Measurements from ENCODE around the gene DENND2C.
A peak's percentile ranks its signal among the peaks of the same experiment; 100 is the strongest.

Gene DENND2C

DNA sequence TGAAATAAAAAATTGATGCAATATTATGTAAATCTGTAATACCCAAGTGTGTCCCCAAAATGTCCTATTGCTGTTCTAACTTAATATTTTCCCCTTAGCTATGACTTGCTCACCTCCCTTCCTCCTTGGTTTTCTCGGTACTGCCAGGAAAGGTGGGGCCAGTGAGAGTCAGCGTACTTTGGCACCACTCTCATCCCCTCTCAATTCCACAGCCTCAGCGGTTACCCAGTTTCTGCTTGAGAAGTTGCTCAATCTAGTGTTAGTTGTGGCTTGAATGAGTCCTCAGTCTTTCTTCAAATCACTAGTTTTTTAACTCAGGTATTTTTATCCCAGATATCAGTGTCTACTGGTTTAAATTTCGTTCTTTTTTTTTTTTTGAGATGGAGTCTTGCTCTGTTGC lies 120.7 kb downstream of the DENND2C start:
- H3K4me3 ChIP-seq (ENCODE audit: low read length): no peak overlapping the region
- TF ChIP-seq, protein P1, sequence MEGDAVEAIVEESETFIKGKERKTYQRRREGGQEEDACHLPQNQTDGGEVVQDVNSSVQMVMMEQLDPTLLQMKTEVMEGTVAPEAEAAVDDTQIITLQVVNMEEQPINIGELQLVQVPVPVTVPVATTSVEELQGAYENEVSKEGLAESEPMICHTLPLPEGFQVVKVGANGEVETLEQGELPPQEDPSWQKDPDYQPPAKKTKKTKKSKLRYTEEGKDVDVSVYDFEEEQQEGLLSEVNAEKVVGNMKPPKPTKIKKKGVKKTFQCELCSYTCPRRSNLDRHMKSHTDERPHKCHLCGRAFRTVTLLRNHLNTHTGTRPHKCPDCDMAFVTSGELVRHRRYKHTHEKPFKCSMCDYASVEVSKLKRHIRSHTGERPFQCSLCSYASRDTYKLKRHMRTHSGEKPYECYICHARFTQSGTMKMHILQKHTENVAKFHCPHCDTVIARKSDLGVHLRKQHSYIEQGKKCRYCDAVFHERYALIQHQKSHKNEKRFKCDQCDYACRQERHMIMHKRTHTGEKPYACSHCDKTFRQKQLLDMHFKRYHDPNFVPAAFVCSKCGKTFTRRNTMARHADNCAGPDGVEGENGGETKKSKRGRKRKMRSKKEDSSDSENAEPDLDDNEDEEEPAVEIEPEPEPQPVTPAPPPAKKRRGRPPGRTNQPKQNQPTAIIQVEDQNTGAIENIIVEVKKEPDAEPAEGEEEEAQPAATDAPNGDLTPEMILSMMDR (conservative IDR thresholded peaks at IDR 0.05; ENCODE audit: low read length): no peak
- DNase-seq (ENCODE audit: low read depth): peak; percentile 1

DNA sequence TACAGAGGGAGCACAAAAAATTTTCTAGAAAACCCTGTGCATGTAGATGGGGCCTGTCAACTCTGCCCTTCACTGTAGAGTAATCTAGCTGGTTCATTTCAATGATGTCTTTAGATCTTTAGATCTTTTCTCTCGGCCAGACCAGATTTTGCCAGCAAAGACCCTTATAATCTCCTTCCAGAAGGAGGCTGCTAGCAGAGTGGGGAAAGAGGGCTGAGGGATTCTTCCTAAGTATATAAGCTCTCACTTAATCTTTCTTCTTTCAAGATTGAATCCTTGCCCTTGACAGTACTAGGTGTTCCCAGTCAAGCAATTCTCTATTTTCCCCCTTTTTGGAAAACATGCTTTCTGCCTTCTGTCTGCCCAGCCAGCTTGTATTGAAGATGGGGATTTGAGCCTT lies 122.8 kb downstream of the DENND2C start:
- no peak for DNase-seq (ENCODE audit: low read depth)
- no peak overlapping the region for H3K4me3 ChIP-seq (ENCODE audit: low read length)
- TF ChIP-seq, protein P1 (conservative IDR thresholded peaks at IDR 0.05; ENCODE audit: low read length): no peak

DNA sequence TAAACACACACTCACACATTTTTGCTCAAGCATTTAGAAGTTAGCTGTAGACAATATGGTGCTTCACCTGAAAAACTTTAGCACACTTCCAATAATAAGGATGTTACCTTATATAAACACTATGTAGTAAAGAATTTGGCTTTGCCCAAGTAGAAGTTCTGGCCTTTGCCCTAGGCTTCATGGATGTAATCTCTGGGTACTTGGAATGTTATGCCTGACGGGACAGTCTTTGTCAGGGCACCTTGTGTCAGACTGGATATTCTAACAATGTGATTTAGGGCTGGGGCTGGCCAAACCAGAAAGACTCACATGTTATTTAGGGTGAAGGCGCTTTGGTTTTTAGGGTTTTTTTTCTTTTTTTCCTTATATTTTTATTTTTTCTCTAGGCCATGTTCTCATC lies 124.1 kb downstream of the DENND2C start:
- no peak for DNase-seq (ENCODE audit: low read depth)
- TF ChIP-seq, protein P1 (conservative IDR thresholded peaks at IDR 0.05; ENCODE audit: low read length): no peak
- no peak overlapping the region for H3K4me3 ChIP-seq (ENCODE audit: low read length)

DNA sequence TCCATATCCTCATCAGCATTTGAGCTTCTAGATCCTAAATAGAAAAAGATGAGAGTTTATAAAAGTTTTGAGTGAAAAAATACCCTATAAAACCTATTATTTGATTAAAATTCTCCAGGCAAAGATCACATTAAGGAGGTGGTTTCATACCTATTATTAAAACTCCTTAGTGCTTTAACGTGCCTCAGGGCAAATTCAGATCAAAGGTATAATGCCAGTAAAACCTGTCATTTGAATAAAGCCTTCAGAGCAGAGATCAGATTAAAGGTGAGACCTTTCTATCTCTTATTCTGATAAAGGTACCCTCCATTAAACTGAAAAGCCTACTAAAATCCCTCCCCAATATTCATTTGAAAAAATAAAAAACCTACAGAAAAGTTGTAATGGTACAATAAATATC lies 124.5 kb downstream of the DENND2C start:
- TF ChIP-seq, protein P1 (conservative IDR thresholded peaks at IDR 0.05; ENCODE audit: low read length): no peak
- no peak for DNase-seq (ENCODE audit: low read depth)
- H3K4me3 ChIP-seq (ENCODE audit: low read length): no peak overlapping the region

DNA sequence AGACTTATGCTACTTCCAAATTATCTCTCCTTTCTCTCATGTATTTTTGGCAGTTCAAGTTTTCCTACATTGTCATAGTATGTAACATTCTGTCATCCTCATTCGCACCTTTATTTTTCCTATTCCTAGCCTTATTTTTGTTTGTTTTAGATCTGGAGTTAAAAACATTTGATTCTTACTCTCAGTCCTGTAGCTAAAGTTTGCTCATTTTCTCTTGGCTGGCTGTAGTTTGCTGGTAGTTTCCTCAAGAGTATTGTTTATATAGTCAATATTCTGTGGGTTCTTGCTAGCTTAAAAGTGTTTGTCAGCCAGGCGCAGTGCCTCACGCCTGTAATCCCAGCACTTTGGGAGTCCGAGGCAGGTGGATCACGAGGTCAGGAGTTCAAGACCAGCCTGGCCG lies 129.0 kb downstream of the DENND2C start:
- no peak overlapping the region for H3K4me3 ChIP-seq (ENCODE audit: low read length)
- DNase-seq (ENCODE audit: low read depth): no peak
- TF ChIP-seq, protein P1 (conservative IDR thresholded peaks at IDR 0.05; ENCODE audit: low read length): no peak

DNA sequence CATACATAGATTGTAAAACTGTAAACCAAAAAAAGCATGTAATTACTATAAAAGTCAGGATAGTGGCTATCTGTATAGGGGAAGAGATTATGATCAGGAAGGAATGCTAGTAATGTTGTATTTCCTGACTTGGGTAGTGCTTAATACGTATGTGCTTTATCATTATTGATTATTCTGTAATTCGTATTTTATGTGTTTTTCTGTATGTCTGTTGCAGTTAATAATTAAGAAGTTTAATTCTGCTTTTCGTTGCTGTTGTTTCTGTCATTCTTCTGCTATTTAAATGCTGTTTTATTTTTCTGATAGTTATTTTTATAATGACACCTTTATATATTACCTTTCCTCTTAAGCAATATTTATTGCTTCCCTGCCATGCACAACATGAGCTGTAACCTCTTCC lies 129.6 kb downstream of the DENND2C start:
- no peak for DNase-seq (ENCODE audit: low read depth)
- H3K4me3 ChIP-seq (ENCODE audit: low read length): no peak overlapping the region
- TF ChIP-seq, protein P1 (conservative IDR thresholded peaks at IDR 0.05; ENCODE audit: low read length): no peak

DNA sequence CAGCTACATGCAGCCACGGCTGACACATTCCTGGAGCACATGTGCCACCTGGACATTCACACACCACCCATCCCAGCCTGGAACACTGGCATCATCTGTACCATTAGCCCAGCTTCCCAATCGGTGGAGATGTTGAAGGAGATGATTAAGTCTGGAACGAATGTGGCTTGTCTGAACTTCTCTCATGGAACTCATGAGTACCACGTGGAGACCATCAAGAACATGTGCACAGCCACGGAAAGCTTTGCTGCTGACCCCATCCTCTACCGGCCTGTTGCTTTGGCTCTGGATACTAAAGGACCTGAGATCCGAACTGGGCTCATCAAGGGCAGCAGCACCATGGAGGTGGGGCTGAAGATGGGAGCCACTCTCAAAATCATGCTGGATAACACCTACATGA lies 133.8 kb downstream of the DENND2C start:
- H3K4me3 ChIP-seq (ENCODE audit: low read length): no peak overlapping the region
- no peak for DNase-seq (ENCODE audit: low read depth)
- TF ChIP-seq, protein P1 (conservative IDR thresholded peaks at IDR 0.05; ENCODE audit: low read length): no peak

All from AG10803 (cell line).